ENCODE results near the gene POLR2E. TPM values are rescaled to one million over a fixed set of nuclear protein-coding genes. Genes with fewer than 3 reads are reported as not detected.

Gene POLR2E
- total RNA-seq, 1 experiment from 2014 or later = 261 TPM

DNA sequence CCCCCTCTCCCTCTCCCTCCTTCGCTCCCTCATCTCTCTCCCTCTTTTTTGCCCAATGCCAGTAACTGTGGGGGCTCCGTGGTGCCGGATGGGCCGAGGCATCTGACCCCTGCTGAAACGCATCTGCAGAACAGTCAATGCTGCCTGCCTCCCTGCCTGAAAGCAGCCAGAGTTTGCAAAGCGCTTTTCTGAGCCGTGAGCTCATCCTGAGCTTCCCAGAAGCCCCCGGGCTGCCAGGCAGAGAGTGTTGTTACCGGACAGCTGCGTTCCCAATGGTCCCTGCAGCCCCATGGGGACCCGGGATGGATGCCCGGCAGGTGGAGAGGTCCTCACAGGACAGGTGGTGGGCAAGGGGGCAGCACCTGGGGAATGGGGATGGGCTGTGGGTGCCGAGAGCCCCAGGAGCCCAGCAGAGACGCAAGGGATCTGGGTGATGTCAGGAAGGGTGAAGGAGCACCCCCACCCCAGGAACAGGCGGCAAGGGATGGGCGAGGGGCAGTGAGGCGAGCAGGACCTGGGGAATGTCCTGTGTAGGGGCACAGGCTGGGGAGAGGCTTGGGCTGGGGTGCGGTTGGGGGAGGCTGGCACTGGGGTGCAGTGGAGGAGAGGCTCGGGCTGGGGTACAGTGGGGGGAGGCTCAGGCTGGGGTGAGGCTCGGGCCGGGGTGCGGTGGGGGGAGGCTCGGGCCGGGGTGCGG, 41.6 kb upstream of the POLR2E start:
- no peak overlapping the region for H2BK12ac ChIP-seq (ENCODE audit: insufficient read length, low read depth, low read length)
- peak overlapping the region; percentile 87 to 93 (median 89); a peak in 5 of 7 replicates for H3K27ac Mint-ChIP-seq
- H4K5ac ChIP-seq (ENCODE audit: insufficient read length, low read depth, low read length) = no peak overlapping the region
- H3K23ac ChIP-seq (ENCODE audit: insufficient read length, low read depth, low read length) = no peak overlapping the region
- H2AK5ac ChIP-seq (ENCODE audit: insufficient read length, low read length) = no peak overlapping the region
- no peak overlapping the region for H3K9ac ChIP-seq (ENCODE audit: extremely low read depth, insufficient read length, low read length)
- no peak overlapping the region for H3K27ac ChIP-seq (ENCODE audit: insufficient read length, low read depth, low read length)
- H3K36me3 Mint-ChIP-seq (ENCODE audit: insufficient read depth in 1 of 3, low read depth in 3 of 3) = peaks cover 4 to 19% (median 12%) of the 10 kb centered on the region in 3 experiments; a peak in 6 of 7 replicates
- no peak overlapping the region for H2BK15ac ChIP-seq (ENCODE audit: low read depth, low read length)
- H4K91ac ChIP-seq (ENCODE audit: insufficient read length, low read depth, low read length) = no peak overlapping the region
- H3K4ac ChIP-seq (ENCODE audit: low read depth, low read length) = no peak overlapping the region
- no peaks in the 10 kb centered on the region for H3K27me3 Mint-ChIP-seq (ENCODE audit: low read depth)
- no peak overlapping the region for H4K8ac ChIP-seq (replicated peaks; ENCODE audit: insufficient read length, low read depth, low read length)
- no peak overlapping the region; a peak in 1 of 5 replicates for H3K4me3 Mint-ChIP-seq
- H4K20me1 ChIP-seq (ENCODE audit: control insufficient read depth, insufficient read depth, insufficient read length) = no peaks in the 10 kb centered on the region
- H2BK20ac ChIP-seq (ENCODE audit: low read depth, low read length, poor library complexity, severe bottlenecking) = no peak overlapping the region
- no peak overlapping the region for H3K18ac ChIP-seq (ENCODE audit: insufficient read length, low read depth, low read length)
- H3K9me3 Mint-ChIP-seq = no peaks in the 10 kb centered on the region
- TF ChIP-seq CTCF (conservative IDR thresholded peaks at IDR 0.05) = no peak
- no peak overlapping the region for H3K56ac ChIP-seq (ENCODE audit: insufficient read length, low read depth, low read length)
- no peaks in the 10 kb centered on the region for H3K79me1 ChIP-seq (ENCODE audit: insufficient read depth, low read depth, low read length, poor library complexity, severe bottlenecking)
- no peak overlapping the region for H2BK120ac ChIP-seq (ENCODE audit: low read depth, low read length, poor library complexity, severe bottlenecking)
- H3K14ac ChIP-seq (ENCODE audit: insufficient read depth, low read length) = no peak overlapping the region
- H3K4me1 Mint-ChIP-seq = peaks cover 3 to 11% of the 10 kb centered on the region in 2 experiments
- no peaks in the 10 kb centered on the region; the same call in 1 of the 2 replicates for H3K4me1 ChIP-seq (ENCODE audit: insufficient read depth, low read length)
- no peak overlapping the region for H3T11ph ChIP-seq (ENCODE audit: low read length)
- no peaks in the 10 kb centered on the region; the same call in 1 of the 2 replicates for H3K79me2 ChIP-seq (ENCODE audit: insufficient read depth, low read length)
- no peak overlapping the region for H2BK5ac ChIP-seq (ENCODE audit: insufficient read length, low read length)
- no peaks in the 10 kb centered on the region for H3K9me3 ChIP-seq (ENCODE audit: control insufficient read depth, low read depth, low read length)
- no peak for DNase-seq
- H2AFZ ChIP-seq (ENCODE audit: low read length) = no peak overlapping the region
- no peaks in the 10 kb centered on the region for H3K23me2 ChIP-seq (ENCODE audit: insufficient read length, low read depth, low read length, poor library complexity, severe bottlenecking)
- H3K27me3 ChIP-seq (ENCODE audit: insufficient read depth, low read length) = no peaks in the 10 kb centered on the region
- WGBS (ENCODE audit: extremely low coverage, insufficient read length, low lambda C conversion rate) = no CpG with 5 or more reads among the region's 25 CpGs
- H3K4me2 ChIP-seq (ENCODE audit: insufficient read depth, insufficient read length, low read length) = no peak overlapping the region
